GM12892 (cell line): ENCODE data around the gene MRPL50.
"Not testable (repeated sequence)": the region's sequence is repeated elsewhere in the genome, so short reads cannot be mapped to it uniquely, and the experiment has no call there.

ENCODE experiments used
- DNase-seq: peaks from one replicate; pipeline ENCODE4 v3.0.0; 2011; ENCODE audit not compliant: insufficient read length
- FAIRE-seq: peaks from 2 replicates; lab custom pipeline; 2011; peaks lifted over from hg19 to GRCh38; lab: Jason Lieb, UNC
- POLR2A ChIP-seq: IDR thresholded peaks from 2 replicates; pipeline ENCODE4 v1.6.1; 2011; ENCODE audit warnings: low read depth, low read length, control low read depth
- POLR2AphosphoS5 ChIP-seq: IDR thresholded peaks from 2 replicates; pipeline ENCODE4 v1.6.1; 2011; ENCODE audit warnings: low read depth, low read length, control low read depth
- TAF1 ChIP-seq: IDR thresholded peaks from 2 replicates; pipeline ENCODE4 v1.6.1; 2011; ENCODE audit warnings: low read depth, mild to moderate bottlenecking, control low read depth, low read length, borderline replicate concordance

The MRPL50 gene

GRCh38 chr9:101388507-101388993, 9.9 kb downstream of the MRPL50 start:
- FAIRE-seq, result no peak
- TF ChIP-seq TAF1, result no peak
- DNase-seq, result no peak

- TF ChIP-seq POLR2A, result no peak
- no peak for TF ChIP-seq POLR2AphosphoS5
- no peak for TF ChIP-seq TAF1
- FAIRE-seq (no peak), DNase-seq (no peak)
Observed at GRCh38 chr9:101387871-101388506, 10.4 kb downstream of the MRPL50 start.

- FAIRE-seq, result not testable (repeated sequence)
Observed at GRCh38 chr9:101384873-101385536, 13.4 kb downstream of the MRPL50 start, which contains the start of gene BAAT. BAAT (minus strand) TSS chr9:101385006; CDS start chr9:101371404, 13,602 bp downstream.

GRCh38 chr9:101383361-101383760, 15.1 kb downstream of the MRPL50 start:
- FAIRE-seq (no peak), DNase-seq (no peak)
- TF ChIP-seq POLR2A (no peak), POLR2AphosphoS5 (no peak), TAF1 (no peak)

More at GRCh38 chr9:101384873-101385536, 13.4 kb downstream of the MRPL50 start, which contains the start of gene BAAT:
- DNase-seq, result not testable (repeated sequence)

GRCh38 chr9:101381833-101382342, 16.5 kb downstream of the MRPL50 start:
- TF ChIP-seq TAF1 (no peak), POLR2AphosphoS5 (no peak), POLR2A (no peak)
- DNase-seq (no peak), FAIRE-seq (no peak)

GRCh38 chr9:101381118-101381517, 17.3 kb downstream of the MRPL50 start:
- DNase-seq (no peak), FAIRE-seq (no peak)
- TF ChIP-seq TAF1 (no peak), POLR2A (no peak), POLR2AphosphoS5 (no peak)

- TF ChIP-seq POLR2A, result no peak
- no peak for TF ChIP-seq POLR2AphosphoS5
- no peak for TF ChIP-seq TAF1
- DNase-seq, result no peak
- FAIRE-seq, result no peak
Observed at GRCh38 chr9:101380295-101380694, 18.1 kb downstream of the MRPL50 start.

- TF ChIP-seq POLR2A, result no peak
- TF ChIP-seq POLR2AphosphoS5, result no peak
- no peak for TF ChIP-seq TAF1
- no peak for DNase-seq
- FAIRE-seq, result no peak
Observed at GRCh38 chr9:101376111-101376848, 22.1 kb downstream of the MRPL50 start.

- TF ChIP-seq POLR2A (no peak), POLR2AphosphoS5 (no peak), TAF1 (no peak)
- DNase-seq (no peak), FAIRE-seq (no peak)
Observed at GRCh38 chr9:101375546-101375945, 22.9 kb downstream of the MRPL50 start.

- FAIRE-seq (no peak), DNase-seq (no peak)
- no peak for TF ChIP-seq TAF1
- no peak for TF ChIP-seq POLR2AphosphoS5
- no peak for TF ChIP-seq POLR2A
Observed at GRCh38 chr9:101372327-101373118, 25.9 kb downstream of the MRPL50 start.

- DNase-seq, result no peak
- FAIRE-seq, result no peak
- TF ChIP-seq POLR2AphosphoS5, result no peak
- TF ChIP-seq POLR2A, result no peak
- no peak for TF ChIP-seq TAF1
Observed at GRCh38 chr9:101371813-101372212, 26.6 kb downstream of the MRPL50 start.

- TF ChIP-seq POLR2AphosphoS5, result no peak
- TF ChIP-seq POLR2A, result no peak
- no peak for TF ChIP-seq TAF1
- DNase-seq (no peak), FAIRE-seq (no peak)
Observed at GRCh38 chr9:101369884-101370531, 28.4 kb downstream of the MRPL50 start.
